SH-SY5Y (cell line): Measurements from ENCODE around the gene CPED1.

Experiments
- GATA2 ChIP-seq: IDR thresholded peaks from 2 replicates; pipeline ENCODE4 v1.6.1; 2011; ENCODE audit warnings: mild to moderate bottlenecking, low read depth, low read length
- GATA3 ChIP-seq: IDR thresholded peaks from 2 replicates; pipeline ENCODE4 v1.6.1; 2011; ENCODE audit warnings: low read depth, mild to moderate bottlenecking, low read length, moderate library complexity

GRCh38 chr7:121088870-121089269, 100.4 kb downstream of the CPED1 start:
- no peak for TF ChIP-seq GATA2
- no peak for TF ChIP-seq GATA3
